Measurements from ENCODE around the gene CCDC74A.
"Not testable (repeated sequence)": the region's sequence is repeated elsewhere in the genome, so short reads cannot be mapped to it uniquely, and the experiment has no call there.

GRCh38 chr2:131534317-131534672 is 6.6 kb downstream of the CCDC74A start:
- not testable (repeated sequence) for TF ChIP-seq POLR2A (IDR thresholded peaks at IDR 0.05; ENCODE audit: low read depth, low read length); TAF1 (IDR thresholded peaks at IDR 0.05; ENCODE audit: borderline replicate concordance, low read depth, low read length); POLR2AphosphoS5 (IDR thresholded peaks at IDR 0.05; ENCODE audit: low read depth, low read length)

Measured in GM12892 (cell line).